Spleen (tissue), 11 donors: ENCODE measurements around the gene STRIP2. TPM values are rescaled to one million over a fixed set of nuclear protein-coding genes. Genes with fewer than 3 reads are reported as not detected.

Experiments used
- DNase-seq: peaks from one replicate; pipeline ENCODE4 v3.0.0-alpha.2; 2020
- H3K27ac ChIP-seq, 8 donors: fragments of 200-600 bp; sonication (generic) in 7 of 8; 1 replicate in 4 of 8; 2 replicates in 4 of 8; pipeline versions ENCODE4 v1.5.0 to v1.8.0; 2016 to 2021; ENCODE audit warnings: inconsistent platforms in 4 of 8, mild to moderate bottlenecking in 4 of 8, moderate library complexity in 1 of 8
- H3K27me3 ChIP-seq, 7 donors: fragments of 200-600 bp; sonication (generic) in 6 of 7; replicated peaks in 1 of 7; 1 replicate in 4 of 7; 2 replicates in 3 of 7; pipeline versions ENCODE4 v1.5.0 to v1.8.0; 2016 to 2021; ENCODE audit warnings: inconsistent platforms in 3 of 7, mild to moderate bottlenecking in 1 of 7
- H3K36me3 ChIP-seq, 6 donors: fragments of 200-600 bp; sonication (generic) in 5 of 6; 1 replicate in 4 of 6; 2 replicates in 2 of 6; pipeline versions ENCODE4 v1.5.0 to v1.8.0; 2016 to 2021; ENCODE audit warnings: inconsistent platforms in 2 of 6
- H3K4me1 ChIP-seq, 6 donors: fragments of 200-600 bp; sonication (generic) in 5 of 6; 1 replicate in 3 of 6; 2 replicates in 3 of 6; pipeline versions ENCODE4 v1.5.0 to v1.8.0; 2016 to 2021; ENCODE audit warnings: inconsistent platforms in 3 of 6
- H3K4me3 ChIP-seq, 8 donors: fragments of 200-600 bp; sonication (generic) in 7 of 8; 1 replicate in 4 of 8; 2 replicates in 4 of 8; pipeline versions ENCODE4 v1.5.0 to v1.8.0; 2016 to 2021; ENCODE audit warnings: inconsistent platforms in 4 of 8, mild to moderate bottlenecking in 4 of 8, moderate library complexity in 2 of 8
- H3K9me3 ChIP-seq, 8 donors: fragments of 200-600 bp; sonication (generic) in 7 of 8; 1 replicate in 4 of 8; 2 replicates in 4 of 8; pipeline versions ENCODE4 v1.5.0 to v1.8.0; 2016 to 2021; ENCODE audit warnings: inconsistent platforms in 4 of 8
- CTCF ChIP-seq, 11 experiments: fragments of 200-600 bp in 7 of 11; fragments of 450-650 bp in 4 of 11; sonication (generic) in 4 of 11; IDR thresholded peaks in 8 of 11; conservative IDR thresholded peaks in 3 of 11; 1 replicate in 7 of 11; 2 replicates in 4 of 11; pipeline versions ENCODE4 v1.4.0 to v1.8.0; 2016 to 2021; ENCODE audit warnings: antibody characterized with exemption in 11 of 11, inconsistent platforms in 4 of 11, mild to moderate bottlenecking in 1 of 11
- POLR2A ChIP-seq, 3 donors: fragments of 450-650 bp; IDR thresholded peaks; one replicate each; pipeline ENCODE4 v1.5.1; 2017; ENCODE audit warnings: antibody characterized with exemption in 3 of 3, mild to moderate bottlenecking in 1 of 3
- POLR2AphosphoS5 ChIP-seq, 3 donors: sonication (generic); formaldehyde crosslinking; IDR thresholded peaks; one replicate each; pipeline ENCODE4 v1.5.1; 2017; ENCODE audit warnings: antibody characterized with exemption in 3 of 3
- WGBS, 5 donors: extraction: QIAGEN DNeasy Blood & Tissue Kit in 3 of 5; methylation state at CpG; one replicate each; pipeline versions ENCODE4 v1.1.5 to v1.1.7; 2013 to 2018; 5-methylcytosine and 5-hydroxymethylcytosine counted together
- intact Hi-C: fragments of 100-400 bp; cut with DNase I; formaldehyde crosslinking; loops from one replicate; pipeline ENCODE4 v1.15.0; 2023; ENCODE audit warnings: low total_unique reads
- polyA plus RNA-seq, 3 donors: library from polyadenylated mRNA; stranded (reverse); fragments of 200-250 nt; gene quantifications; one replicate each; pipeline ENCODE4 v1.2.1, GENCODE V29; 2013
- total RNA-seq, 7 donors: library from RNA; depleted of rRNA in 3 of 7; stranded (reverse); fragments of >200 nt in 3 of 7; fragmentation: NEBNext Ultra II Directional in 4 of 7; extraction: Animal tissue kit (Norgen Biotek cat#: 25700) in 4 of 7; gene quantifications; one replicate each; pipeline versions ENCODE4 v1.1.0 to v1.2.1, GENCODE V29; 2016 to 2021
- donor health status: healthy with polysubstance abuse.
- donor health status: DM: no; HTN: no; CAD: no; lungs with moderate emphysema.
- donor health status: DM: no; HTN: no; CAD: no.
- donor health status: Bipolar disorder and iron deficiency.
- donor health status: healthy.
- donor health status: DM: no; HTN: no; CAD: no.
- donor health status: DM: yes; HTN: yes; CAD: no.

The STRIP2 gene
- total and polyA plus RNA-seq, 10 donors, result 0.60 to 2.2 (median 1.3) TPM

- intact Hi-C loops, result no loop called here
- no peak for DNase-seq
These were observed 48.5 kb downstream of the STRIP2 start for GRCh38 chr7:129482781-129483180.

GRCh38 chr7:129489491-129489890, 55.3 kb downstream of the STRIP2 start:
- H3K4me3 ChIP-seq, result no peak overlapping the region
- no peaks in the 10 kb centered on the region for H3K4me1 ChIP-seq
- 72 to 91% (median 81%) methylated on average over 3 of the region's 3 CpGs for WGBS, 5 donors
- TF ChIP-seq POLR2A (IDR thresholded peaks at IDR 0.05) (no peak), CTCF (IDR thresholded peaks at IDR 0.05 in 8 of 11, conservative IDR thresholded peaks at IDR 0.05 in 3 of 11) (no peak), POLR2AphosphoS5 (IDR thresholded peaks at IDR 0.05) (no peak)
- no peak for DNase-seq
- no peaks in the 10 kb centered on the region for H3K36me3 ChIP-seq
- intact Hi-C loops, result no loop called here
- no peaks in the 10 kb centered on the region for H3K27me3 ChIP-seq
- no peak overlapping the region for H3K27ac ChIP-seq
- H3K9me3 ChIP-seq, result no peaks in the 10 kb centered on the region

More at GRCh38 chr7:129482781-129483180, 48.5 kb downstream of the STRIP2 start:
- H3K9me3 ChIP-seq, result no peaks in the 10 kb centered on the region
- TF ChIP-seq POLR2A (IDR thresholded peaks at IDR 0.05) (no peak), POLR2AphosphoS5 (IDR thresholded peaks at IDR 0.05) (no peak), CTCF (IDR thresholded peaks at IDR 0.05 in 8 of 11, conservative IDR thresholded peaks at IDR 0.05 in 3 of 11) (no peak)
- no peak overlapping the region for H3K27ac ChIP-seq
- H3K27me3 ChIP-seq, result no peaks in the 10 kb centered on the region
- H3K4me3 ChIP-seq, result no peak overlapping the region
- no peaks in the 10 kb centered on the region for H3K4me1 ChIP-seq
- 94 to 98% (median 95%) methylated on average over 8 of the region's 8 CpGs for WGBS, 5 donors
- no peaks in the 10 kb centered on the region for H3K36me3 ChIP-seq

GRCh38 chr7:129492391-129492790, 58.2 kb downstream of the STRIP2 start:
- Histone ChIP-seq H3K9me3 (no peaks in the 10 kb centered on the region), H3K4me3 (no peak overlapping the region), H3K27ac (no peak overlapping the region), H3K36me3 (no peaks in the 10 kb centered on the region), H3K27me3 (no peaks in the 10 kb centered on the region), H3K4me1 (no peaks in the 10 kb centered on the region)
- no peak for TF ChIP-seq CTCF (IDR thresholded peaks at IDR 0.05 in 8 of 11, conservative IDR thresholded peaks at IDR 0.05 in 3 of 11)
- no peak for TF ChIP-seq POLR2AphosphoS5 (IDR thresholded peaks at IDR 0.05)
- no peak for TF ChIP-seq POLR2A (IDR thresholded peaks at IDR 0.05)
- intact Hi-C loops, result no loop called here
- WGBS, 5 donors, result 84 to 92% (median 89%) methylated on average over 2 of the region's 2 CpGs
- DNase-seq, result no peak

GRCh38 chr7:129493555-129493954, 59.3 kb downstream of the STRIP2 start:
- Histone ChIP-seq H3K36me3 (no peaks in the 10 kb centered on the region), H3K27me3 (no peaks in the 10 kb centered on the region), H3K4me3 (no peak overlapping the region), H3K4me1 (no peaks in the 10 kb centered on the region), H3K9me3 (no peaks in the 10 kb centered on the region), H3K27ac (no peak overlapping the region)
- 67 to 88% (median 78%) methylated on average over 1 of the region's 1 CpG for WGBS, 5 donors
- intact Hi-C loops, result no loop called here
- DNase-seq, result no peak
- TF ChIP-seq POLR2A (IDR thresholded peaks at IDR 0.05) (no peak), CTCF (IDR thresholded peaks at IDR 0.05 in 8 of 11, conservative IDR thresholded peaks at IDR 0.05 in 3 of 11) (no peak), POLR2AphosphoS5 (IDR thresholded peaks at IDR 0.05) (no peak)
